Measurements from ENCODE around the gene S100A13. TPM values are rescaled to one million over a fixed set of nuclear protein-coding genes. Genes with fewer than 3 reads are reported as not detected.

S100A13 gene
- total and polyA plus RNA-seq, 9 of the 15 experiments (the other 6 are each of a cell fraction or from before 2014, with no cell fraction given): 41.9 to 129 (median 58.0) TPM

GRCh38 chr1:153608742-153609584, 18.3 kb downstream of the S100A13 start (continued):
- no peak for TF ChIP-seq COPS2 (conservative IDR thresholded peaks at IDR 0.05)
- 0 out of 2 replicates have a peak, but pooled peaks have one; percentile 30 for TF ChIP-seq CREM (IDR thresholded peaks at IDR 0.05; ENCODE audit: low read depth)

GRCh38 chr1:153608089-153608682, 19.1 kb downstream of the S100A13 start:
- peak overlapping the region in 1 of 2 experiments; percentile 79; a peak in 2 of 4 replicates for H3K9ac ChIP-seq (ENCODE audit: insufficient read depth in 1 of 2, low read depth in 2 of 2, low read length in 2 of 2)
- no peaks in the 10 kb centered on the region for H3K27me3 ChIP-seq (ENCODE audit: control insufficient read depth in 2 of 2, insufficient read depth in 2 of 2, low read length in 2 of 2)
- no peak overlapping the region for H3K27ac ChIP-seq (ENCODE audit: extremely low read depth, low read depth, low read length)
- H3K9me3 ChIP-seq (replicated peaks; ENCODE audit: control insufficient read depth, insufficient read depth, low read depth, low read length): no peaks in the 10 kb centered on the region
- H3K9me1 ChIP-seq (ENCODE audit: control insufficient read depth, insufficient read depth, low read length): peaks cover 6% of the 10 kb centered on the region
- intact Hi-C loops (cut with micrococcal nuclease) (no loop called here), in situ Hi-C loops (cut with MboI) (no loop called here)
- FAIRE-seq (peak; percentile 19), DNase-seq (ENCODE audit: extremely low read depth in 1 of 4, low spot score in 3 of 4) (no peak), ATAC-seq (peak; percentile 22; the same call in 2 of the 3 replicates)
- H3K4me1 ChIP-seq (replicated peaks in 1 of 2; ENCODE audit: control insufficient read depth in 2 of 2, insufficient read depth in 2 of 2, low read length in 2 of 2): peaks cover 30 to 47% of the 10 kb centered on the region in 2 experiments
- POLR2A ChIA-PET: interaction anchor here (0.5 to 4.1 kb wide), 7 partner anchors 9 to 541 kb away, joined by 3 to 23 read pairs (median 3); partner anchors contain the start of genes CHTOP, S100A1 and S100A13
- H2AFZ ChIP-seq (ENCODE audit: low read depth, low read length): 0 out of 2 replicates have a peak overlapping the region, but pooled peaks have one; percentile 17
- no peaks in the 10 kb centered on the region for H3K79me2 ChIP-seq (ENCODE audit: control insufficient read depth, insufficient read depth, low read length)
- 62% methylated on average over 7 of the region's 7 CpGs for WGBS (ENCODE audit: insufficient coverage, low coverage, missing lambda C conversion rate)
- H3K36me3 ChIP-seq (ENCODE audit: control insufficient read depth, insufficient read depth, low read length): no peaks in the 10 kb centered on the region
- H3K4me3 ChIP-seq: no peak overlapping the region
- CTCF ChIA-PET (ENCODE audit: low intra/inter-chr PET ratio): no interaction called here
- no peak overlapping the region for H3K4me2 ChIP-seq (ENCODE audit: insufficient read depth, low read length)
- H4K20me1 ChIP-seq (replicated peaks; ENCODE audit: control insufficient read depth, insufficient read depth, low read length): no peaks in the 10 kb centered on the region
- BruUV-seq (replicated peaks): no TSS peak
- TF ChIP-seq MAZ (CRISPR knock-in tag; conservative IDR thresholded peaks at IDR 0.05 in 1 of 2, IDR thresholded peaks at IDR 0.05 in 1 of 2) (no peak), TCF7L2 (IDR thresholded peaks at IDR 0.05; ENCODE audit: low read depth, low read length) (no peak), CREB3 (tag; conservative IDR thresholded peaks at IDR 0.05; ENCODE audit: low read depth) (no peak), NFE2 (IDR thresholded peaks at IDR 0.05; ENCODE audit: low read depth) (no peak), PHTF2 (CRISPR knock-in tag; IDR thresholded peaks at IDR 0.05) (no peak), ZFP30 (CRISPR knock-in tag; IDR thresholded peaks at IDR 0.05; ENCODE audit: borderline replicate concordance) (no peak)

All from K562 (cell line).